NCI-H1417 treated with DMSO at 0.1 percent for 48 hours (cell line): Measurements from ENCODE around the gene AVPR2.

Source experiments
- DNase-seq: peaks from one replicate; lab custom pipeline; 2025; lab: John Stamatoyannopoulos, UW

AVPR2 gene

GRCh38 chrX:153932220-153932915, 27.9 kb downstream of the AVPR2 start:
- no peak for DNase-seq

- no peak for DNase-seq
Measured at GRCh38 chrX:153933748-153934147, 29.3 kb downstream of the AVPR2 start.

- DNase-seq, result no peak
Measured at GRCh38 chrX:153934148-153934761, 29.8 kb downstream of the AVPR2 start.

GRCh38 chrX:153934762-153935325, 30.4 kb downstream of the AVPR2 start, which contains the start of gene NAA10:
TSS of gene NAA10 (minus strand) at chrX:153935037. CDS start at chrX:153934904, 133 bp downstream.
- DNase-seq, result no peak

- no peak for DNase-seq
Measured at GRCh38 chrX:153935326-153935851, 30.9 kb downstream of the AVPR2 start.

- DNase-seq, result no peak
Measured at GRCh38 chrX:153937056-153937455, 32.6 kb downstream of the AVPR2 start.

GRCh38 chrX:153938226-153938786, 33.8 kb downstream of the AVPR2 start:
- DNase-seq, result no peak

GRCh38 chrX:153939573-153939972, 35.1 kb downstream of the AVPR2 start:
- DNase-seq, result no peak

- no peak for DNase-seq
Measured at GRCh38 chrX:153941336-153942252, 37.1 kb downstream of the AVPR2 start.

GRCh38 chrX:153944140-153944799, 39.8 kb downstream of the AVPR2 start, which contains the start of gene RENBP:
TSS of gene RENBP (minus strand) at chrX:153944643. CDS start at chrX:153944610, 33 bp downstream.
- no peak for DNase-seq

GRCh38 chrX:153944800-153945150, 40.3 kb downstream of the AVPR2 start:
- no peak for DNase-seq

GRCh38 chrX:153945956-153946943, 41.8 kb downstream of the AVPR2 start:
- no peak for DNase-seq

- DNase-seq, result peak; percentile 20
Measured at GRCh38 chrX:153947009-153947769, 42.7 kb downstream of the AVPR2 start.

GRCh38 chrX:153948002-153948466, 43.6 kb downstream of the AVPR2 start:
- DNase-seq, result no peak

- DNase-seq, result no peak
Measured at GRCh38 chrX:153948847-153949805, 44.7 kb downstream of the AVPR2 start.

GRCh38 chrX:153950127-153950526, 45.7 kb downstream of the AVPR2 start:
- DNase-seq, result no peak

- no peak for DNase-seq
Measured at GRCh38 chrX:153951683-153952372, 47.4 kb downstream of the AVPR2 start.
